Occipital lobe (tissue), 2 donors: ENCODE data around the gene OR6C76. TPM values are rescaled to one million over a fixed set of nuclear protein-coding genes. Genes with fewer than 3 reads are reported as not detected.

Experiments used
- DNase-seq: peaks from one replicate; lab custom pipeline; 2025; lab: John Stamatoyannopoulos, UW
- total RNA-seq: library from RNA; depleted of rRNA; stranded (reverse); fragments of >200 nt; gene quantifications from one replicate; pipeline ENCODE4 v1.2.3, GENCODE V29; 2014

Gene OR6C76
- total RNA-seq, 1 donor from 2014 or later: not detected

DNA sequence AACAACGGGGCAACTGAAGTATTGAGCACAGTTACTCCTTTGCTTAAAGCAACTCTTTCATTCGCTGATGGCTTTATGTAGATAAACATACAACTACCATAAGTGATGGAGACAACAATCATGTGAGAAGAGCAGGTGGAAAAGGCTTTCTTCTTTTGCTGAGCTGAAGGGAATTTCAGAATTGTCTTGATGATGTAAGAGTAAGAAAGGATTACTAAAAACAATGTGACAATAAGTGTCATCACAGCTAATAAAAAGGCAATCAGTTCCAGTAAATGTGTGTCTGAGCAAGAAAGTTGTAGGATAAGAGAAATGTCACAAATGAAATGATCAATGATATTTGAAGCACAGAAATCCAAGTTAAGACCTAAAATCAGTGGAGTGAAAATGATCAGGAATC is 43.2 kb downstream of the OR6C76 start:
- DNase-seq: no peak

DNA sequence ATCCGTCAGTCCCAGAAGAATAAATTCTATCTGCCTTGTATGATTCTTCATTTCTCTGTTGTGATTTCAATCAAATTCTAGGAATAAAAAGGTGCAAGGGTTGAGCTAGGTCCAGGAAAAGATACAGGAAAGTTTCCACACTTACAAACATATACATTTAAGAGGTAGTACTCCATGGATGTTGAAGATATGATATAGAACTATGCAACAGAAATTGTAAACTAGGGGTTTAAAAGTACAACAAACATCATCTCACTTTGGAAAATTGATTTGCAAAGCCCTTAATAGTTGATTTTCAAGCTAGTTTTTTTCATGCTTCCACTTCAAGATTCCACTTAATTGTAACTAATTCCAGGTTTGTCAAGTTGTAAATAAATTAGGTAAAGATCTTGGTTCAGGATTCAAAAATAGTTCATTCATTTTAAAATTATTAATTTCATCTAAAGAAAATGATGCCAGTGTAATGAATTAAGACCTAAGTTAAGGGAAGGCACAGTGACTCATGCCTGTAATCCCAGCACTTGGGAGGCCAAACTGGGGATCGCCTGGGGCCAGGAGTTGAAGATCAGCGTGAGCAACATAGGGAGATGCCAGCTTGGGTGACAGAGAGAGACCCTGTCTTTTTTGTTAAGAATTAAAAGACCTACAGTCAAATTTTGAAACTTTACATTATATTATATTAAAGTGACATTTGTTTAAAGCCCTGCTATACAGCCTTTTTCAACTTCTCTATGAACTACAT is 44.2 kb downstream of the OR6C76 start, which contains the start of gene OR6C70:
Gene OR6C70 (minus strand): TSS at position 51 of the 742 bp plus-strand sequence. CDS start 0 bp downstream, at position 51.
- no peak for DNase-seq

DNA sequence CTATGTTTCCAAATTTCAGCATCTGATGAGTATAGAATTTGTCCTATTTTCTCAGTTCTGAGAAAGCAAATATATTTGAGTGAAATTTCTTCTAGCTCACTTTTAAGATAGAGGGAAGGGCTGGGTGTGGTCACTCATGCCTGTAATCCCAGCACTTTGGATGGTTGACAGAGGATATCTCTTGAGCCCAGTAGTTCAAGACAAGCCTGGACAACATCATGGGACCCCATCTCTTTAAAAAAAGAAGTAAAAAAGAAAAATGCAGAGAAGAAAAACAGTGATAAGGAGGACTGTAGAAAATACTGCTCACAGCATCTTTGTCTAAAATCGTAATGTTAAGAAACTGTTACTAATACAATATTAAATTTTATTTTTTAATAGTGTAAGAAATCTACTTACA is 46.2 kb downstream of the OR6C76 start:
- DNase-seq: no peak

Other genes starting within 250 kb of the OR6C76 start
- not detected for gene OR10A7, start 205.2 kb upstream of the OR6C76 start, total RNA-seq
- gene OR6C74, start 181.6 kb upstream of the OR6C76 start, total RNA-seq: not detected
- gene OR6C6, start 129.7 kb upstream of the OR6C76 start, total RNA-seq: not detected
- not detected for gene OR6C1, start 111.9 kb upstream of the OR6C76 start, total RNA-seq
- gene OR6C3, start 95.5 kb upstream of the OR6C76 start, total RNA-seq: not detected
- not detected for gene OR6C75, start 63.3 kb upstream of the OR6C76 start, total RNA-seq
- not detected for gene OR6C65, start 25.7 kb upstream of the OR6C76 start, total RNA-seq
- not detected for gene OR6C2, start 17.8 kb downstream of the OR6C76 start, total RNA-seq
- gene OR6C70, start 43.9 kb downstream of the OR6C76 start, total RNA-seq: not detected
- not detected for gene OR6C68, start 66.1 kb downstream of the OR6C76 start, total RNA-seq
- gene OR6C4, start 123.3 kb downstream of the OR6C76 start, total RNA-seq: not detected
- not detected for gene OR2AP1, start 146.2 kb downstream of the OR6C76 start, total RNA-seq
- not detected for gene OR10P1, start 210.6 kb downstream of the OR6C76 start, total RNA-seq